ENCODE measurements around the gene OLA1.

DNA sequence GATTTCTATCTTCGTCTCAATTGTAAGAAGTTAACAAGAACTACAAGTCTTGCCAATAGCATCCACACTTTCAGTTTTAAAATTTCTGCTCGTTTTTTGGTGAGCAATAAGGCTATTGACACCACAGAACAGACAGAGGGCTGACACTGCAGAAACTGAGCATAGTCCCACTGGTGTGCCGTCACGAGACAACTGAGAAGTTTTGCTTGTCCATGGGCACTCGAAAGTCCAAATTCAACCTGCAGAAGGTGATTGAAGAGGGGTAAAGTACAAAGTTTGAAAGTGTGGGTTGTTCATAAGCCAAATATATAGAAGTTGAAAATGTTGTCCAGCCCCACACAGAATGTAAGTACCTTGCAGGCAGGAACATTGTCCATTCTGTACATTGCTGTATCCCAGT is 219.4 kb downstream of the OLA1 start:
- TF ChIP-seq, protein P1, sequence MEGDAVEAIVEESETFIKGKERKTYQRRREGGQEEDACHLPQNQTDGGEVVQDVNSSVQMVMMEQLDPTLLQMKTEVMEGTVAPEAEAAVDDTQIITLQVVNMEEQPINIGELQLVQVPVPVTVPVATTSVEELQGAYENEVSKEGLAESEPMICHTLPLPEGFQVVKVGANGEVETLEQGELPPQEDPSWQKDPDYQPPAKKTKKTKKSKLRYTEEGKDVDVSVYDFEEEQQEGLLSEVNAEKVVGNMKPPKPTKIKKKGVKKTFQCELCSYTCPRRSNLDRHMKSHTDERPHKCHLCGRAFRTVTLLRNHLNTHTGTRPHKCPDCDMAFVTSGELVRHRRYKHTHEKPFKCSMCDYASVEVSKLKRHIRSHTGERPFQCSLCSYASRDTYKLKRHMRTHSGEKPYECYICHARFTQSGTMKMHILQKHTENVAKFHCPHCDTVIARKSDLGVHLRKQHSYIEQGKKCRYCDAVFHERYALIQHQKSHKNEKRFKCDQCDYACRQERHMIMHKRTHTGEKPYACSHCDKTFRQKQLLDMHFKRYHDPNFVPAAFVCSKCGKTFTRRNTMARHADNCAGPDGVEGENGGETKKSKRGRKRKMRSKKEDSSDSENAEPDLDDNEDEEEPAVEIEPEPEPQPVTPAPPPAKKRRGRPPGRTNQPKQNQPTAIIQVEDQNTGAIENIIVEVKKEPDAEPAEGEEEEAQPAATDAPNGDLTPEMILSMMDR (optimal IDR thresholded peaks at IDR 0.05 in 1 of 3, IDR thresholded peaks at IDR 0.05 in 1 of 3, conservative IDR thresholded peaks at IDR 0.05 in 1 of 3; ENCODE audit: extremely low read depth in 1 of 3, insufficient read depth in 2 of 3, low read length in 3 of 3), result no peak
- TF ChIP-seq EZH2 (IDR thresholded peaks at IDR 0.05; ENCODE audit: low read length), result no peak

Data from keratinocyte (primary cell).